ENCODE measurements around the gene CRABP1.

- TF ChIP-seq POLR2A (IDR thresholded peaks at IDR 0.05; ENCODE audit: low read length), result no peak
- no peak for TF ChIP-seq GATA1 (IDR thresholded peaks at IDR 0.05; ENCODE audit: low read depth, low read length)
These were observed 17.2 kb upstream of the CRABP1 start for GRCh38 chr15:78322724-78323521.

All from erythroblast (primary cell).